HG02884 (cell line): ENCODE measurements around the gene AFF3.

ENCODE experiments used
- ATAC-seq: cut with Tn5 transposase; IDR thresholded peaks from one replicate; pipeline ENCODE4 v1.9.1; 2021; ENCODE audit warnings: mild to moderate bottlenecking, moderate library complexity; ENCODE audit not compliant: unreplicated experiment

AFF3 gene

GRCh38 chr2:99808361-99809200 lies 333.8 kb downstream of the AFF3 start:
- no peak for ATAC-seq

GRCh38 chr2:99806758-99807157 lies 335.6 kb downstream of the AFF3 start:
- ATAC-seq = no peak

- ATAC-seq = no peak
Observed at GRCh38 chr2:99805930-99806476, 336.4 kb downstream of the AFF3 start.

- ATAC-seq = no peak
Observed at GRCh38 chr2:99803846-99804245, 338.5 kb downstream of the AFF3 start.

- no peak for ATAC-seq
Observed at GRCh38 chr2:99802734-99803133, 339.7 kb downstream of the AFF3 start.

- ATAC-seq = no peak
Observed at GRCh38 chr2:99801327-99801901, 341.0 kb downstream of the AFF3 start.

- ATAC-seq = no peak
Observed at GRCh38 chr2:99797475-99797874, 344.9 kb downstream of the AFF3 start.

- no peak for ATAC-seq
Observed at GRCh38 chr2:99794414-99794813, 348.0 kb downstream of the AFF3 start.

GRCh38 chr2:99793022-99793421 lies 349.4 kb downstream of the AFF3 start:
- ATAC-seq = no peak

- ATAC-seq = no peak
Observed at GRCh38 chr2:99789849-99790248, 352.5 kb downstream of the AFF3 start.

GRCh38 chr2:99787769-99788382 lies 354.5 kb downstream of the AFF3 start:
- no peak for ATAC-seq

- no peak for ATAC-seq
Observed at GRCh38 chr2:99786636-99787390, 355.6 kb downstream of the AFF3 start.

GRCh38 chr2:99784946-99785345 lies 357.4 kb downstream of the AFF3 start:
- no peak for ATAC-seq

GRCh38 chr2:99784282-99784681 lies 358.1 kb downstream of the AFF3 start:
- ATAC-seq = no peak

GRCh38 chr2:99780276-99780675 lies 362.1 kb downstream of the AFF3 start:
- ATAC-seq = no peak

GRCh38 chr2:99779276-99779675 lies 363.1 kb downstream of the AFF3 start:
- no peak for ATAC-seq

GRCh38 chr2:99777656-99778290 lies 364.6 kb downstream of the AFF3 start:
- ATAC-seq = no peak

GRCh38 chr2:99776906-99777646 lies 365.3 kb downstream of the AFF3 start:
- ATAC-seq = no peak

GRCh38 chr2:99776206-99776905 lies 366.0 kb downstream of the AFF3 start:
- ATAC-seq = no peak
